KMS-11 (cell line): ENCODE measurements around the gene CSRNP3.

Experiments used
- H2AFZ ChIP-seq: fragments of 200-600 bp; sonication (generic); 2 replicates; pipeline ENCODE4 v1.6.1; 2016; ENCODE audit warnings: antibody characterized with exemption, mixed run types, low read depth
- H3K27ac ChIP-seq: fragments of 200-600 bp; sonication (generic); 2 replicates; pipeline ENCODE4 v1.6.1; 2016; ENCODE audit warnings: mild to moderate bottlenecking, mixed run types
- H3K27me3 ChIP-seq: fragments of 200-600 bp; sonication (generic); 2 replicates; pipeline ENCODE4 v1.6.1; 2017; ENCODE audit warnings: mild to moderate bottlenecking, low read depth, mixed run types, moderate library complexity; ENCODE audit not compliant: insufficient read depth
- H3K36me3 ChIP-seq: fragments of 200-600 bp; sonication (generic); 2 replicates; pipeline ENCODE4 v1.6.1; 2017; ENCODE audit warnings: mild to moderate bottlenecking, mixed run types; ENCODE audit not compliant: insufficient read depth
- H3K4me1 ChIP-seq: fragments of 200-600 bp; sonication (generic); 2 replicates; pipeline ENCODE4 v1.6.1; 2016; ENCODE audit warnings: mild to moderate bottlenecking, low read depth, mixed run types; ENCODE audit not compliant: poor library complexity, severe bottlenecking
- H3K4me2 ChIP-seq: fragments of 200-600 bp; sonication (generic); 2 replicates; pipeline ENCODE4 v1.7.0; 2016; ENCODE audit warnings: mild to moderate bottlenecking, mixed run types
- H3K4me3 ChIP-seq: fragments of 200-600 bp; sonication (generic); IDR thresholded peaks from 2 replicates; pipeline ENCODE4 v1.6.1; 2017; ENCODE audit warnings: low read depth, low read length, mixed read lengths; ENCODE audit not compliant: insufficient read depth
- H3K79me2 ChIP-seq: fragments of 200-600 bp; sonication (generic); 2 replicates; pipeline ENCODE4 v1.6.1; 2016; ENCODE audit warnings: low read depth, mixed run types; ENCODE audit not compliant: insufficient read depth
- H3K9ac ChIP-seq: fragments of 200-600 bp; sonication (generic); 2 replicates; pipeline ENCODE4 v1.6.1; 2016; ENCODE audit warnings: mild to moderate bottlenecking, mixed run types
- H4K20me1 ChIP-seq: fragments of 200-600 bp; sonication (generic); 2 replicates; pipeline ENCODE4 v1.6.1; 2016; ENCODE audit warnings: mild to moderate bottlenecking, mixed run types; ENCODE audit not compliant: insufficient read depth
- CTCF ChIP-seq: fragments of 200-600 bp; sonication (generic); conservative IDR thresholded peaks from 2 replicates; pipeline ENCODE4 v1.6.1; 2017; ENCODE audit warnings: low read depth, mild to moderate bottlenecking, antibody characterized with exemption, low read length, moderate library complexity, mixed read lengths

CSRNP3 gene

GRCh38 chr2:165539985-165540384 lies 70.5 kb downstream of the CSRNP3 start:
- Histone ChIP-seq H3K27ac (no peak overlapping the region), H3K36me3 (no peaks in the 10 kb centered on the region)

GRCh38 chr2:165544897-165545296 lies 75.4 kb downstream of the CSRNP3 start:
- TF ChIP-seq CTCF, result no peak
- H3K4me2 ChIP-seq, result no peak overlapping the region
- H3K4me3 ChIP-seq, result no peak overlapping the region
- H3K79me2 ChIP-seq, result no peaks in the 10 kb centered on the region
- H3K9ac ChIP-seq, result no peak overlapping the region
- H3K27me3 ChIP-seq, result no peaks in the 10 kb centered on the region
- H2AFZ ChIP-seq, result no peak overlapping the region
- no peaks in the 10 kb centered on the region for H3K36me3 ChIP-seq
- no peak overlapping the region for H3K27ac ChIP-seq
- H3K4me1 ChIP-seq, result no peaks in the 10 kb centered on the region
- no peaks in the 10 kb centered on the region for H4K20me1 ChIP-seq

More at GRCh38 chr2:165539985-165540384, 70.5 kb downstream of the CSRNP3 start:
- no peaks in the 10 kb centered on the region for H3K27me3 ChIP-seq
- no peak overlapping the region for H3K4me3 ChIP-seq
- H3K4me2 ChIP-seq, result no peak overlapping the region
- H3K4me1 ChIP-seq, result no peaks in the 10 kb centered on the region
- no peaks in the 10 kb centered on the region for H4K20me1 ChIP-seq
- no peak overlapping the region for H2AFZ ChIP-seq
- H3K79me2 ChIP-seq, result no peaks in the 10 kb centered on the region
- H3K9ac ChIP-seq, result no peak overlapping the region
- TF ChIP-seq CTCF, result no peak

GRCh38 chr2:165547900-165548299 lies 78.4 kb downstream of the CSRNP3 start:
- Histone ChIP-seq H3K9ac (no peak overlapping the region), H4K20me1 (no peaks in the 10 kb centered on the region), H3K79me2 (no peaks in the 10 kb centered on the region), H3K4me3 (no peak overlapping the region), H3K27me3 (no peaks in the 10 kb centered on the region), H3K4me1 (no peaks in the 10 kb centered on the region), H2AFZ (no peak overlapping the region), H3K27ac (no peak overlapping the region), H3K36me3 (no peaks in the 10 kb centered on the region), H3K4me2 (no peak overlapping the region)
- TF ChIP-seq CTCF, result no peak

- H3K4me1 ChIP-seq, result no peaks in the 10 kb centered on the region
These were observed 80.1 kb downstream of the CSRNP3 start for GRCh38 chr2:165549619-165550018.

More at GRCh38 chr2:165549619-165550018, 80.1 kb downstream of the CSRNP3 start:
- no peak for TF ChIP-seq CTCF
- Histone ChIP-seq H3K27me3 (no peaks in the 10 kb centered on the region), H4K20me1 (no peaks in the 10 kb centered on the region), H3K27ac (no peak overlapping the region), H3K36me3 (no peaks in the 10 kb centered on the region), H3K9ac (no peak overlapping the region), H3K4me2 (no peak overlapping the region), H3K79me2 (no peaks in the 10 kb centered on the region), H3K4me3 (no peak overlapping the region), H2AFZ (no peak overlapping the region)
